Testis (tissue), 2 donors: ENCODE data around the gene BAHCC1.

ENCODE experiments used
- CTCF ChIP-seq, 3 experiments: fragments of 450-650 bp in 2 of 3; fragments of 200-600 bp in 1 of 3; sonication (generic) in 1 of 3; IDR thresholded peaks; one replicate each; pipeline ENCODE4 v1.5.1; 2016 to 2019; ENCODE audit warnings: antibody characterized with exemption in 3 of 3, mild to moderate bottlenecking in 2 of 3, moderate library complexity in 1 of 3
- POLR2A ChIP-seq: fragments of 450-650 bp; IDR thresholded peaks from one replicate; pipeline ENCODE4 v1.6.1; 2017; ENCODE audit warnings: antibody characterized with exemption, mild to moderate bottlenecking, moderate library complexity

DNA sequence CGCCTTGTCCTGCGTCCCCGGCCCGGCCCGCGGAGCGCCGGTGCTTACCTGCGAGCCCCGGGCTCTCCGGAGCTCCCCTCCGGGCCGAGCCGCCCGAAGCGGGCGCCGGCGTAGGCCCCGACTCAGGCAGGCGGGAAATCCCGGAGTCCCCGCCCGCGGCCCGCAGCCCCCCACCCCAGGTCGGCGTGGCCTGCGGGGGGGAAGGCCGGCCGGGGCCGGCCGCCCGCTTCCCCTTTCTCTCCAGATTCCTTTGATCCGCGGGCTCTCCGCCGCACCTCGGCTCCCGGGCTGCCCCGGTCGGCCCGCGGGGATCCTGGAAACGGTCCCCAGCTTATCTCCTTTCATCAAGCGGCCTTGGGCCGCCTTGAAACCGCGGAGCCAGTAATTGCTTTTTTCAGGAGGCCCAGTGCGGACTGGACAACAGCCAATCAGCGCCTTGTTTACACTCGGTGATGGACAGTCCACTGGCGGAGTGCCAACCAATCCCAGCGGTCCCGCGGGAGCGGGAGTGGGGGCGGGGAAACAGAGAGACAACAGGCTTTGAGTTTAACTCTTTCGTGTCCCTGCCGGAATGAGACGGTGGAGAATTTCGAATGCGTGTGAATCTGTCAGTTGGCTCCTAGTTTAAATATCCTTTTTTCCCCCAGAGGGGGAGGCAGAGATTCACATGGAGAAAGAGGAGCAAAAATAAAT, 1.4 kb upstream of the BAHCC1 start:
- TF ChIP-seq CTCF (IDR thresholded peaks at IDR 0.05) = peak in 2 of 3 experiments; percentile 13 to 14
- no peak for TF ChIP-seq POLR2A
